Tibial artery (tissue), 4 donors: Measurements from ENCODE around the gene SLC18A3.

Source experiments
- DNase-seq, 2 donors: peaks; one replicate each; pipeline ENCODE4 v3.0.0-alpha.2; 2019
- H3K27ac ChIP-seq, 2 donors: fragments of 200-600 bp; sonication (generic) in 1 of 2; 1 replicate in 1 of 2; 2 replicates in 1 of 2; pipeline ENCODE4 v1.5.1; 2018 to 2019; ENCODE audit warnings: mild to moderate bottlenecking in 1 of 2
- H3K27me3 ChIP-seq, 2 donors: fragments of 200-600 bp; sonication (generic) in 1 of 2; one replicate each; pipeline versions ENCODE4 v1.5.1 to v1.6.0; 2016 to 2019
- H3K36me3 ChIP-seq, 3 donors: fragments of 200-600 bp; sonication (generic) in 2 of 3; one replicate each; pipeline ENCODE4 v1.5.1; 2016 to 2019; ENCODE audit warnings: mild to moderate bottlenecking in 2 of 3
- H3K4me1 ChIP-seq, 4 donors: fragments of 200-600 bp; sonication (generic) in 2 of 4; 1 replicate in 3 of 4; 2 replicates in 1 of 4; pipeline ENCODE4 v1.5.1; 2016 to 2019
- H3K4me3 ChIP-seq, 2 donors: fragments of 200-600 bp; sonication (generic) in 1 of 2; 1 replicate in 1 of 2; 2 replicates in 1 of 2; pipeline ENCODE4 v1.5.1; 2018 to 2019; ENCODE audit warnings: mild to moderate bottlenecking in 2 of 2
- H3K9me3 ChIP-seq, 3 donors: fragments of 200-600 bp; sonication (generic) in 1 of 3; one replicate each; pipeline ENCODE4 v1.5.1; 2016 to 2019
- CTCF ChIP-seq, 2 experiments: fragments of 200-600 bp in 1 of 2; fragments of 450-650 bp in 1 of 2; IDR thresholded peaks; one replicate each; pipeline ENCODE4 v1.5.1; 2017 to 2019; ENCODE audit warnings: antibody characterized with exemption in 2 of 2, mild to moderate bottlenecking in 1 of 2, moderate library complexity in 1 of 2
- intact Hi-C: fragments of 100-400 bp; cut with DNase I; formaldehyde crosslinking; loops from one replicate; pipeline ENCODE4 v1.15.0; 2023; ENCODE audit warnings: low total_unique reads

Gene SLC18A3

GRCh38 chr10:49569031-49569631 lies 41.0 kb upstream of the SLC18A3 start:
- no peaks in the 10 kb centered on the region for H3K36me3 ChIP-seq
- no peak overlapping the region for H3K27ac ChIP-seq
- H3K4me1 ChIP-seq: no peaks in the 10 kb centered on the region
- DNase-seq: no peak
- no peaks in the 10 kb centered on the region for H3K27me3 ChIP-seq
- H3K9me3 ChIP-seq: peaks cover 0 to 3% (median 0%) of the 10 kb centered on the region in 3 donors
- H3K4me3 ChIP-seq: no peak overlapping the region
- intact Hi-C loops: no loop called here
- TF ChIP-seq CTCF (IDR thresholded peaks at IDR 0.05): no peak

GRCh38 chr10:49571388-49571787 lies 38.7 kb upstream of the SLC18A3 start:
- Histone ChIP-seq H3K4me3 (no peak overlapping the region), H3K27me3 (no peaks in the 10 kb centered on the region), H3K4me1 (no peaks in the 10 kb centered on the region), H3K27ac (no peak overlapping the region), H3K9me3 (peaks cover 0 to 3% (median 0%) of the 10 kb centered on the region in 3 donors), H3K36me3 (no peaks in the 10 kb centered on the region)
- intact Hi-C loops: no loop called here
- no peak for TF ChIP-seq CTCF (IDR thresholded peaks at IDR 0.05)
- DNase-seq: no peak

- Histone ChIP-seq H3K36me3 (no peaks in the 10 kb centered on the region), H3K4me1 (no peaks in the 10 kb centered on the region), H3K4me3 (no peak overlapping the region), H3K27ac (no peak overlapping the region), H3K27me3 (no peaks in the 10 kb centered on the region), H3K9me3 (peaks cover 0 to 3% (median 0%) of the 10 kb centered on the region in 3 donors)
- DNase-seq: no peak
- intact Hi-C loops: no loop called here
- no peak for TF ChIP-seq CTCF (IDR thresholded peaks at IDR 0.05)
Observed at GRCh38 chr10:49572594-49573114, 37.5 kb upstream of the SLC18A3 start.

- Histone ChIP-seq H3K4me3 (no peak overlapping the region), H3K27ac (no peak overlapping the region), H3K36me3 (no peaks in the 10 kb centered on the region), H3K9me3 (no peaks in the 10 kb centered on the region), H3K4me1 (peaks cover 0 to 9% (median 0%) of the 10 kb centered on the region in 4 donors), H3K27me3 (no peaks in the 10 kb centered on the region)
- TF ChIP-seq CTCF (IDR thresholded peaks at IDR 0.05): no peak
- DNase-seq: no peak
- intact Hi-C loops: no loop called here
Observed at GRCh38 chr10:49575489-49576072, 34.5 kb upstream of the SLC18A3 start.

GRCh38 chr10:49577182-49577925 lies 32.8 kb upstream of the SLC18A3 start:
- no peak for TF ChIP-seq CTCF (IDR thresholded peaks at IDR 0.05)

More at GRCh38 chr10:49577182-49577925, 32.8 kb upstream of the SLC18A3 start:
- peaks cover 0 to 9% (median under 1%) of the 10 kb centered on the region in 4 donors for H3K4me1 ChIP-seq
- intact Hi-C loops: no loop called here
- no peaks in the 10 kb centered on the region for H3K36me3 ChIP-seq
- no peaks in the 10 kb centered on the region for H3K27me3 ChIP-seq
- no peak overlapping the region for H3K27ac ChIP-seq
- DNase-seq: no peak
- H3K9me3 ChIP-seq: no peaks in the 10 kb centered on the region
- no peak overlapping the region for H3K4me3 ChIP-seq
